Measurements from ENCODE around the gene ZNF565. TPM values are rescaled to one million over a fixed set of nuclear protein-coding genes. Genes with fewer than 3 reads are reported as not detected.
"Not testable (repeated sequence)": the region's sequence is repeated elsewhere in the genome, so short reads cannot be mapped to it uniquely, and the experiment has no call there.

Gene ZNF565
- total and polyA plus RNA-seq, 2 donors: 3.0 to 3.1 TPM

DNA sequence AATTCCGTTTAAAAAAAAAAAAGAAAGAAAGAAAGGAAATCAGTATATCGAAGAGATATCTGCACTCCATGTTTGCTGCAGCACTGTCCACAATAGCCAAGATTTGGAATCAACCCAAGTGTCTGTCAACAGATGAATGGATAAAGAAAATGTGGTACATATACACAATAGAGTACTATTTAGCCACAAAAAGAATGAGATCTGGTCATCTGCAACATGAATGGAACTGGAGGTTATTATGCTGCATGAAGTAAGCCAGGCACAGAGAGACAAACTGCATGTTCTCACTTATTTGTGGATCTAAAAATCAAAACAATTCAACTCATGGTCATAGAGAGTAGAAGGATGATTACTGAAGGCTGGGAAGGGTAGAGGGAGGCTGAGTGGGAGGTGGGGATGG is 16.3 kb downstream of the ZNF565 start:
- 97% methylated on average over 2 of the region's 2 CpGs for WGBS
- no peak overlapping the region for H3K4me3 ChIP-seq (ENCODE audit: low read length in 2 of 2)
- H3K27ac ChIP-seq (ENCODE audit: low read depth in 1 of 2, low read length in 1 of 2): no peak overlapping the region
- DNase-seq (ENCODE audit: low read depth in 6 of 9, low spot score in 9 of 9): no peak
- H3K27me3 ChIP-seq (ENCODE audit: control insufficient read depth in 2 of 2, insufficient read depth in 1 of 2, low read length in 1 of 2): no peaks in the 10 kb centered on the region
- H3K36me3 ChIP-seq (ENCODE audit: control insufficient read depth in 2 of 2, insufficient read depth in 2 of 2, low read length in 1 of 2): peaks cover 0 to 9% of the 10 kb centered on the region in 2 donors
- H3K4me1 ChIP-seq (ENCODE audit: control insufficient read depth in 2 of 2, insufficient read depth in 2 of 2, low read length in 2 of 2): no peaks in the 10 kb centered on the region
- no peaks in the 10 kb centered on the region for H3K9me3 ChIP-seq (ENCODE audit: control insufficient read depth in 2 of 2, insufficient read depth in 1 of 2, low read length in 1 of 2)

GRCh38 chr19:36196249-36196648 is 18.2 kb downstream of the ZNF565 start:
- over 99% methylated on average over 2 of the region's 2 CpGs for whole genome bisulfite sequencing
- no peak for DNase-seq (ENCODE audit: low read depth in 6 of 9, low spot score in 9 of 9)
- Histone ChIP-seq H3K27me3 (ENCODE audit: control insufficient read depth in 2 of 2, insufficient read depth in 1 of 2, low read length in 1 of 2) (no peaks in the 10 kb centered on the region), H3K4me1 (ENCODE audit: control insufficient read depth in 2 of 2, insufficient read depth in 2 of 2, low read length in 2 of 2) (no peaks in the 10 kb centered on the region), H3K36me3 (ENCODE audit: control insufficient read depth in 2 of 2, insufficient read depth in 2 of 2, low read length in 1 of 2) (peaks cover 0 to 5% of the 10 kb centered on the region in 2 donors), H3K4me3 (ENCODE audit: low read length in 2 of 2) (no peak overlapping the region), H3K27ac (ENCODE audit: low read depth in 1 of 2, low read length in 1 of 2) (no peak overlapping the region), H3K9me3 (ENCODE audit: control insufficient read depth in 2 of 2, insufficient read depth in 1 of 2, low read length in 1 of 2) (no peaks in the 10 kb centered on the region)

- not testable (repeated sequence) for DNase-seq (ENCODE audit: low read depth in 6 of 9, low spot score in 9 of 9); H3K36me3 ChIP-seq (ENCODE audit: control insufficient read depth in 2 of 2, insufficient read depth in 2 of 2, low read length in 1 of 2); H3K27ac ChIP-seq (ENCODE audit: low read depth in 1 of 2, low read length in 1 of 2); H3K4me3 ChIP-seq (ENCODE audit: low read length in 2 of 2); H3K9me3 ChIP-seq (ENCODE audit: control insufficient read depth in 2 of 2, insufficient read depth in 1 of 2, low read length in 1 of 2); H3K4me1 ChIP-seq (ENCODE audit: control insufficient read depth in 2 of 2, insufficient read depth in 2 of 2, low read length in 2 of 2); H3K27me3 ChIP-seq (ENCODE audit: control insufficient read depth in 2 of 2, insufficient read depth in 1 of 2, low read length in 1 of 2)
- 97% methylated on average over 5 of the region's 5 CpGs for WGBS
Measured at GRCh38 chr19:36186722-36187121, 27.7 kb downstream of the ZNF565 start.

DNA sequence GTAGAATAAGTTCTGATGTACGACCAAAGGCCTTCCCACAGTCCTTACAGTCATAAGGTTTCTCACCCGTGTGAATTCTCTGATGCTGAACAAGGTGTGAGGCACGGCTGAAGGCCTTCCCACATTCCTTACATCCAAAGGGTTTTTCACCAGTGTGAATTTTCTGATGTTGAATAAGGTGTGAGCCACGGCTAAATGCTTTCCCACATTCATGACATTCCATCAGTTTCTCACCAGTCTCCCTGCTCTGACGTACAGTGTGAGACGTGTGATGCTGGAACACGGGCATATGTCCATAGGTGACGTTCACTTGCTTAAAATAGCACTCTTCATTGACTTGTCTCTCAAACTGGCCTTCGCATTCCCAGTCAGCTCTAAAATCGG is 31.2 kb downstream of the ZNF565 start:
- H3K4me3 ChIP-seq (ENCODE audit: low read length in 2 of 2): no peak overlapping the region
- H3K4me1 ChIP-seq (ENCODE audit: control insufficient read depth in 2 of 2, insufficient read depth in 2 of 2, low read length in 2 of 2): no peaks in the 10 kb centered on the region
- H3K27ac ChIP-seq (ENCODE audit: low read depth in 1 of 2, low read length in 1 of 2): no peak overlapping the region
- peaks cover 4 to 10% of the 10 kb centered on the region in 2 donors for H3K36me3 ChIP-seq (ENCODE audit: control insufficient read depth in 2 of 2, insufficient read depth in 2 of 2, low read length in 1 of 2)
- no peaks in the 10 kb centered on the region for H3K9me3 ChIP-seq (ENCODE audit: control insufficient read depth in 2 of 2, insufficient read depth in 1 of 2, low read length in 1 of 2)
- no peak for DNase-seq (ENCODE audit: low read depth in 6 of 9, low spot score in 9 of 9)
- H3K27me3 ChIP-seq (ENCODE audit: control insufficient read depth in 2 of 2, insufficient read depth in 1 of 2, low read length in 1 of 2): no peaks in the 10 kb centered on the region
- WGBS: 98% methylated on average over 10 of the region's 10 CpGs

GRCh38 chr19:36182612-36183244 is 31.7 kb downstream of the ZNF565 start:
- 97% methylated on average over 17 of the region's 17 CpGs for WGBS
- Histone ChIP-seq H3K4me1 (ENCODE audit: control insufficient read depth in 2 of 2, insufficient read depth in 2 of 2, low read length in 2 of 2) (no peaks in the 10 kb centered on the region), H3K27me3 (ENCODE audit: control insufficient read depth in 2 of 2, insufficient read depth in 1 of 2, low read length in 1 of 2) (no peaks in the 10 kb centered on the region), H3K36me3 (ENCODE audit: control insufficient read depth in 2 of 2, insufficient read depth in 2 of 2, low read length in 1 of 2) (peaks cover 4 to 10% of the 10 kb centered on the region in 2 donors), H3K27ac (ENCODE audit: low read depth in 1 of 2, low read length in 1 of 2) (no peak overlapping the region), H3K4me3 (ENCODE audit: low read length in 2 of 2) (no peak overlapping the region), H3K9me3 (ENCODE audit: control insufficient read depth in 2 of 2, insufficient read depth in 1 of 2, low read length in 1 of 2) (no peaks in the 10 kb centered on the region)
- DNase-seq (ENCODE audit: low read depth in 6 of 9, low spot score in 9 of 9): no peak

GRCh38 chr19:36179077-36179476 is 35.4 kb downstream of the ZNF565 start:
- WGBS: 66% methylated on average over 2 of the region's 2 CpGs
- not testable (repeated sequence) for H3K27me3 ChIP-seq (ENCODE audit: control insufficient read depth in 2 of 2, insufficient read depth in 1 of 2, low read length in 1 of 2); H3K36me3 ChIP-seq (ENCODE audit: control insufficient read depth in 2 of 2, insufficient read depth in 2 of 2, low read length in 1 of 2); DNase-seq (ENCODE audit: low read depth in 6 of 9, low spot score in 9 of 9); H3K4me3 ChIP-seq (ENCODE audit: low read length in 2 of 2); H3K27ac ChIP-seq (ENCODE audit: low read depth in 1 of 2, low read length in 1 of 2); H3K9me3 ChIP-seq (ENCODE audit: control insufficient read depth in 2 of 2, insufficient read depth in 1 of 2, low read length in 1 of 2); H3K4me1 ChIP-seq (ENCODE audit: control insufficient read depth in 2 of 2, insufficient read depth in 2 of 2, low read length in 2 of 2)

DNA sequence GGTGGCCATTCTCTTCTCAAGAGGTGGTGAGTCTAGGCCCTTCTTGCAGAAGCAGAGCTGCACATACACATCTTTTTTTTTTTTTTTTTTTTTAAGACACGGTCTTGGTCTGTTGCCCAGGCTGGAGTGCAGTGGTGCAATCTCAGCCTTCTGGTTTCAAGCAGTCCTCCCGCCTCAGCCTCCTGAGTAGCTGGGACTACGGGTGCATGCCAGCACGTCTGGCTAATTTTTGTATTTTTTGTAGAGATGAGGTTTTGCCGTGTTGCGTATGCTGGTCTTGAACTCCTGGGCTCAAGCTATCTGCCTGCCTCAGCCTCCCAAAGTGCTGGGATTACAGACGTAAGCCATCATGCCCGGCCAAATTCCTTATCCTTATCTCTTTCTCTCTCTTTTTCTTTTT is 40.6 kb downstream of the ZNF565 start:
- H3K27me3 ChIP-seq (ENCODE audit: control insufficient read depth in 2 of 2, insufficient read depth in 1 of 2, low read length in 1 of 2); H3K9me3 ChIP-seq (ENCODE audit: control insufficient read depth in 2 of 2, insufficient read depth in 1 of 2, low read length in 1 of 2); H3K36me3 ChIP-seq (ENCODE audit: control insufficient read depth in 2 of 2, insufficient read depth in 2 of 2, low read length in 1 of 2); H3K27ac ChIP-seq (ENCODE audit: low read depth in 1 of 2, low read length in 1 of 2); DNase-seq (ENCODE audit: low read depth in 6 of 9, low spot score in 9 of 9); H3K4me3 ChIP-seq (ENCODE audit: low read length in 2 of 2); H3K4me1 ChIP-seq (ENCODE audit: control insufficient read depth in 2 of 2, insufficient read depth in 2 of 2, low read length in 2 of 2): not testable (repeated sequence)
- 96% methylated on average over 8 of the region's 8 CpGs for WGBS

DNA sequence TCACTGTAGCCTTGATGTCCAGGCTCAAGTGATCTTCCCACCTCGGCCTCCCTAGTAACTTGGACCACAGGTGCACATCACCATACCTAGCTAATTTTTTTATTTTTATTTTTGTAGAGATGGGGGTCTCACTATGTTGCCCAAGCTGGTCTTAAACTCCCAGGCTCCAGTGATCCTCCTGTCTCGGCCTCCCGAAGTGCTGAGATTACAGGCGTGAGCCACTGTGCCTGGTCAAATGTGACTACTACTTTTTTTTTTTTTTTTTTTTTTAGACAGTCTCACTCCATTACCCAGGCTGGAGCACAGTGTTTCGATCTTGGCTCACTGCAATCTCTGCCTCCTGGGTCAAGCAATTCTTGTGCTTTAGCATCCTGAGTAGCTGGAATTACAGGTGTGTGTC is 41.6 kb downstream of the ZNF565 start:
- no peak for DNase-seq (ENCODE audit: low read depth in 6 of 9, low spot score in 9 of 9)
- 95% methylated on average over 5 of the region's 5 CpGs for WGBS
- H3K4me3 ChIP-seq (ENCODE audit: low read length in 2 of 2): no peak overlapping the region

GRCh38 chr19:36169084-36169760 is 45.2 kb downstream of the ZNF565 start:
- no peaks in the 10 kb centered on the region for H3K9me3 ChIP-seq (ENCODE audit: control insufficient read depth in 2 of 2, insufficient read depth in 1 of 2, low read length in 1 of 2)
- no peak overlapping the region for H3K4me3 ChIP-seq (ENCODE audit: low read length in 2 of 2)
- H3K36me3 ChIP-seq (ENCODE audit: control insufficient read depth in 2 of 2, insufficient read depth in 2 of 2, low read length in 1 of 2): no peaks in the 10 kb centered on the region
- DNase-seq (ENCODE audit: low read depth in 6 of 9, low spot score in 9 of 9): no peak
- no peak overlapping the region for H3K27ac ChIP-seq (ENCODE audit: low read depth in 1 of 2, low read length in 1 of 2)
- no peaks in the 10 kb centered on the region for H3K27me3 ChIP-seq (ENCODE audit: control insufficient read depth in 2 of 2, insufficient read depth in 1 of 2, low read length in 1 of 2)
- WGBS: 93% methylated on average over 9 of the region's 9 CpGs
- no peaks in the 10 kb centered on the region for H3K4me1 ChIP-seq (ENCODE audit: control insufficient read depth in 2 of 2, insufficient read depth in 2 of 2, low read length in 2 of 2)

More for the DNA sequence above, 41.6 kb downstream of the ZNF565 start:
- H3K27me3 ChIP-seq (ENCODE audit: control insufficient read depth in 2 of 2, insufficient read depth in 1 of 2, low read length in 1 of 2): no peaks in the 10 kb centered on the region
- H3K27ac ChIP-seq (ENCODE audit: low read depth in 1 of 2, low read length in 1 of 2): no peak overlapping the region
- no peaks in the 10 kb centered on the region for H3K4me1 ChIP-seq (ENCODE audit: control insufficient read depth in 2 of 2, insufficient read depth in 2 of 2, low read length in 2 of 2)
- H3K9me3 ChIP-seq (ENCODE audit: control insufficient read depth in 2 of 2, insufficient read depth in 1 of 2, low read length in 1 of 2): no peaks in the 10 kb centered on the region
- no peaks in the 10 kb centered on the region for H3K36me3 ChIP-seq (ENCODE audit: control insufficient read depth in 2 of 2, insufficient read depth in 2 of 2, low read length in 1 of 2)

Data from thymus (tissue), 11 donors.